ENCODE data around the gene NUPR2.
A peak's percentile ranks its signal among the peaks of the same experiment; 100 is the strongest.
"Not testable (repeated sequence)": the region's sequence is repeated elsewhere in the genome, so short reads cannot be mapped to it uniquely, and the experiment has no call there.

NUPR2 gene

DNA sequence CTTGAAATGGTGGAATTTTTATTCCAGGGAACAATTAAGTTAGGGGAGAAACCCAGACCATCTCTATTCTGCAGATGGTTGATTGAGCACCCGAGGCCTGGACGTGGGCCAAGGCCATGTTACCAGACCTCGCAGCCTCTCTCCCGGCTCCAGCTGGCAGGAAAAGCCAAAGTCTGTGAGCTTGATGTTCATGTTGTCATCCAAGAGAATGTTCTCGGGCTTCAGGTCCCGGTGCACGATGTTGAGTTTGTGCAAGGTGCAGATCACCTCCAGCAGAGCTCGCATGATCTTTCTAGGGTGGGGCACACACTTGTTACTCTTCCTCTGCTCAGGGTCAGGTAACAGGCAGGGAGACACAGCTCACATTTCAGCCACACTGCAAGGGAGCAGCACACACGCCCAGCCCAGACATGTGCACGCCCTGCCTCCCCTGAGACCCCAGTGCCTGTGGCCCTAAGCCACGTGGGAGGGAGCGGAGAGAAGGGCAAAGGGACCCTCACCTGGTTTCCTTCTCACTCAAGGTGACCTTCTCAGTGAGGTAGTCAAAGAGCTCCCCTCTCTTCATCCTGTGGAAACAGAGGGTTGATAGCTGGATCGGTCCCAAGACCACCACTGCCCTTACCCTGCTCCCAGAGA, 32.9 kb downstream of the NUPR2 start:
- no peak for DNase-seq

- DNase-seq = no peak
Measured at GRCh38 chr7:56081626-56082340, 34.4 kb downstream of the NUPR2 start.

GRCh38 chr7:56080726-56081435, 35.3 kb downstream of the NUPR2 start:
- DNase-seq = not testable (repeated sequence)

- no peak for DNase-seq
Measured at GRCh38 chr7:56079450-56080185, 36.6 kb downstream of the NUPR2 start.

DNA sequence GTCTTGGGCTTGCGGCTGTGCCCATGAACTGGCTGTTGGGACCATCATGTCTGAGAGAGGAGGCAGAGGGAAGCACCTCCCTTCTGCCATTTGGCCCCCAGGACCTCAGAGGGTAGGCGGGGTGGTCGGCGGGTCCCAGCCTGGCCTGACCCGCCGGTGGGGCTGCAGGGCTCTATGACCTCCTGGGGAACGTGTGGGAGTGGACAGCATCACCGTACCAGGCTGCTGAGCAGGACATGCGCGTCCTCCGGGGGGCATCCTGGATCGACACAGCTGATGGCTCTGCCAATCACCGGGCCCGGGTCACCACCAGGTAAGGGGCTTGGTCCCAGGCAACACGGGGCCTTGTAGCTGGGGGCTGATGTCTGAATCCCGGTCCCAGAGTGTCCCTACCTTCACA, 38.0 kb downstream of the NUPR2 start:
- no peak for DNase-seq

DNA sequence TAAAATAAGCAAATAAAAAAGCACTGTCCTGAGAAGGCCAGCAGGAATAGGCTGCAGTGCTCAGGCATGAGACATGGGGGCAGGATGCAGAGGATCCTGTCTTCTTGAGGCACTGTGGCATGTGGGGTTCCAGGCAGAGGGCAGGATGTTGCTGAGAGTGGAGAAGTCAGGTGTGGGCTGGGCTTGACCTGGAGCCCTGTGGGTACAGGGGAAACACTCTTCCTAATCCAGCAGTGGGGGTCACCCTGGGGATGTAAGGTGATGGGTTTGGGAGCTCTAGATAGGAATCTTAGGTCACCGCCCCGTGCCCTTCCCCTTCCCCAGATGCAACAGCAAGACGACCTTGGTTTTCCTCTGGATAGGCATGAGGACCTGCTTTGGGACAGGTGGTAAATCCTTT, 38.5 kb downstream of the NUPR2 start:
- DNase-seq = no peak

- DNase-seq = peak; percentile 69
Measured at GRCh38 chr7:56074371-56074791, 41.8 kb downstream of the NUPR2 start.

DNA sequence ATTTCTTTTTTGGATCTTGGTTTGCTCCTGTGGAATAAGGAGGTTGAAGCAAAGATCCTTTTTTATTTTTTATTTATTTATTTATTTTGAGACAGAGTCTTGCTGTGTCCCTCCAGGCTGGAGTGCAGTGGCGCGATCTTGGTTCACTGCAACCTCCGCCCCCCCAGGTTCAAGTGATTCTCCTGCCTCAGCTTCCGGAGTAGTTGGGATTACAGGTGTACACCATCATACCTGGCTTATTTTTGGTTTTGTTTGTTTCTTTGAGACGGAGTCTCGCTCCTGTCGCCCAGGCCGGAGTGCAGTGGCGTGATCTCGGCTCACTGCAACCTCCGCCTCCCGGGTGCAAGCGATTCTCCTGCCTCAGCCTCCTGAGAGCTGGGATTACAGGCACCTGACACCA, 49.8 kb downstream of the NUPR2 start:
- DNase-seq = not testable (repeated sequence)
